Liver (tissue), 3 donors: ENCODE data around the gene MRC2.

Source experiments
- EGR1 ChIP-seq, 2 donors: IDR thresholded peaks; 2 replicates each; pipeline ENCODE4 v1.6.1; 2016 to 2018; ENCODE audit warnings: antibody characterized with exemption in 2 of 2, low read depth in 2 of 2
- GABPA ChIP-seq, 2 donors: IDR thresholded peaks in 1 of 2; conservative IDR thresholded peaks in 1 of 2; 2 replicates each; pipeline ENCODE4 v1.6.1; 2016; ENCODE audit warnings: antibody characterized with exemption in 2 of 2, mild to moderate bottlenecking in 1 of 2, moderate library complexity in 1 of 2
- JUND ChIP-seq, 2 donors: IDR thresholded peaks; 2 replicates each; pipeline ENCODE4 v1.6.1; 2016; ENCODE audit warnings: antibody characterized with exemption in 2 of 2
- SP1 ChIP-seq: IDR thresholded peaks from 2 replicates; pipeline ENCODE4 v1.6.1; 2018; ENCODE audit warnings: antibody characterized with exemption, mild to moderate bottlenecking
- TF ChIP-seq, protein P1 (sequence below): fragments of 150-350 bp; IDR thresholded peaks from 2 replicates; pipeline ENCODE4 v1.5.1; 2017; ENCODE audit warnings: improper control_type of control experiment, low read depth, low read length; ENCODE audit not compliant: missing input control
- TF ChIP-seq, protein P2 (sequence below): IDR thresholded peaks from 2 replicates; pipeline ENCODE4 v1.6.1; 2016; ENCODE audit warnings: antibody characterized with exemption
- donor health status: healthy.
- donor health status: healthy.

DNA sequence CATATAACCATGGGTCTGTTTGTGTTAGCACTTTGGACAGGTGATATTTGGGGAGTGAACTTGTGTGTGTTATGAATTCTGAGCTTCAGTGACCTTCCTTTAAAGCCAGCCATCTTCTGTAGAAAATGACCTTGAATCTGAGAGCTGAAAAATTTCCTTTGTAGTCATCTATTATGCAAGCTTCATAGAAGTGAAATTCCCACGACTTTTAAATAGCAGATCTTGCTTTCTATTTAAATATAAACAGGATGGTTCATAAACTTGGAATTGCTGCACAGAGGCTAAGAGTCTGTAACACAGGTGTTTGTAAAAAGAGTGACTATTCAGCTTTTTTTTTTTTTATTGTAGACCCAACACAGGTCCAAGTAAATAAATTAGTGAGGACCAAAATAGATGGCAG lies 95.2 kb downstream of the MRC2 start:
- TF ChIP-seq EGR1 (IDR thresholded peaks at IDR 0.05; ENCODE audit: low read depth in 2 of 2) (no peak), GABPA (IDR thresholded peaks at IDR 0.05 in 1 of 2, conservative IDR thresholded peaks at IDR 0.05 in 1 of 2) (no peak), JUND (IDR thresholded peaks at IDR 0.05) (no peak), SP1 (no peak)
- TF ChIP-seq, protein P1, sequence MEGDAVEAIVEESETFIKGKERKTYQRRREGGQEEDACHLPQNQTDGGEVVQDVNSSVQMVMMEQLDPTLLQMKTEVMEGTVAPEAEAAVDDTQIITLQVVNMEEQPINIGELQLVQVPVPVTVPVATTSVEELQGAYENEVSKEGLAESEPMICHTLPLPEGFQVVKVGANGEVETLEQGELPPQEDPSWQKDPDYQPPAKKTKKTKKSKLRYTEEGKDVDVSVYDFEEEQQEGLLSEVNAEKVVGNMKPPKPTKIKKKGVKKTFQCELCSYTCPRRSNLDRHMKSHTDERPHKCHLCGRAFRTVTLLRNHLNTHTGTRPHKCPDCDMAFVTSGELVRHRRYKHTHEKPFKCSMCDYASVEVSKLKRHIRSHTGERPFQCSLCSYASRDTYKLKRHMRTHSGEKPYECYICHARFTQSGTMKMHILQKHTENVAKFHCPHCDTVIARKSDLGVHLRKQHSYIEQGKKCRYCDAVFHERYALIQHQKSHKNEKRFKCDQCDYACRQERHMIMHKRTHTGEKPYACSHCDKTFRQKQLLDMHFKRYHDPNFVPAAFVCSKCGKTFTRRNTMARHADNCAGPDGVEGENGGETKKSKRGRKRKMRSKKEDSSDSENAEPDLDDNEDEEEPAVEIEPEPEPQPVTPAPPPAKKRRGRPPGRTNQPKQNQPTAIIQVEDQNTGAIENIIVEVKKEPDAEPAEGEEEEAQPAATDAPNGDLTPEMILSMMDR = no peak
- TF ChIP-seq, protein P2, sequence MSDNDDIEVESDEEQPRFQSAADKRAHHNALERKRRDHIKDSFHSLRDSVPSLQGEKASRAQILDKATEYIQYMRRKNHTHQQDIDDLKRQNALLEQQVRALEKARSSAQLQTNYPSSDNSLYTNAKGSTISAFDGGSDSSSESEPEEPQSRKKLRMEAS = no peak
